ENCODE data around the gene PBX4.

GRCh38 chr19:19528721-19529490, 89.6 kb downstream of the PBX4 start, which contains the start of gene YJEFN3:
- TF ChIP-seq GATA3 (IDR thresholded peaks at IDR 0.05; ENCODE audit: low read depth, low read length) (no peak), GATA2 (IDR thresholded peaks at IDR 0.05; ENCODE audit: low read depth, low read length) (no peak)

All from SH-SY5Y (cell line).